DMS53 treated with DMSO at 0.1 percent for 48 hours (cell line): ENCODE data around the gene THBS3.
A peak's percentile ranks its signal among the peaks of the same experiment; 100 is the strongest.
"Not testable (repeated sequence)": the region's sequence is repeated elsewhere in the genome, so short reads cannot be mapped to it uniquely, and the experiment has no call there.

ENCODE experiments used
- DNase-seq: peaks from one replicate; lab custom pipeline; 2025; ENCODE audit not compliant: unreplicated experiment; lab: John Stamatoyannopoulos, UW

The THBS3 gene

GRCh38 chr1:155175281-155175926 lies 32.3 kb downstream of the THBS3 start:
- DNase-seq: peak; percentile 25

DNA sequence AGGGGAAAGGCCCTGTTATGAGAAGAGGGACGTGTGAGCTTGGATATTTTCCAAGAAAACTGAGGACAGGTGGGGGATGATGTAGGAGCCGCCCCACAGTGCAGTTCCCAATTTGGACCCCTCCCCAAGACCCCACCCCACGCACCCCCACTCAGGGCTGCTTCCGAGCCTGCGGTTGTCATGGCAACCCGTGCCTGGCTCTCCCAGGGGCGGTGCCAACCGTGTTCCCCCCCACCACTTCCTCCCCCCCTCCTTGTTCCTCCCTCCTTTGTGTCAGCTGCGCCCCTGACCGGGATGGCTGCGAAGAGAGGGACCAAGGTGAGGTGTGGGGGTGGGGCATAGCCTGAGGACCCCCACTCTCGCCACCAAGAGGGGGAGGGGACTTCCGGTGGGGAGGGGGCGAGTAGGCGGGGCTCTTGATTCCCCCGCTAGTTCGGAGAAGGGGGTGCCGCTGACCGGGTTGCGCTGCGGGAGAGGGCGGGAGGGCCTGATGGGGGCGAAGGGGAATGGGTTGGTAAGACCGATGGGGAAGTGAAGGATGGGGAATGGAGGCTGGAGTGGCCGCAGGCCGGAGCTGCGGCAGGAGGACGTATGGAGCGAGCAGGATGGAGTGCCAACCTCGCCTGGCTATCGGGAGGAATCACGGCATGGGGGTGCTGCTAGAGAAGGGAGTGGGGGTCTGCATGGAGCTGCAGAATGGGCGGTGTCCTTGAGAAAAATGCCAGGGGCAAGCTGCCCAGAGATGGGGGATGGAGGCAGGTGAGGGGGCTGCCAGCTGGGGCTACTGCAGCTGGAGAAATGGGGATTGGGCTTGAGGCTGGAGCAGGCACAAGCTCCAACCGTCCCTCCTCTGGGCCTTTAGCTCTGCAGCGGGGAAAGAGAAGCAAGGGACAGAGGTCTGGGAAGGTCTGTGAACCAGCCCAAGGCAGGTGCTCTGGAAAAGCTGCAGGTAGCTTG lies 33.1 kb downstream of the THBS3 start:
- DNase-seq: peak; percentile 27

GRCh38 chr1:155173478-155174323 lies 34.0 kb downstream of the THBS3 start, which contains the start of gene TRIM46:
Gene TRIM46, plus strand, starts transcription at chr1:155173849. Its CDS starts 118 bp downstream, at chr1:155173967.
- DNase-seq: peak; percentile 27

DNA sequence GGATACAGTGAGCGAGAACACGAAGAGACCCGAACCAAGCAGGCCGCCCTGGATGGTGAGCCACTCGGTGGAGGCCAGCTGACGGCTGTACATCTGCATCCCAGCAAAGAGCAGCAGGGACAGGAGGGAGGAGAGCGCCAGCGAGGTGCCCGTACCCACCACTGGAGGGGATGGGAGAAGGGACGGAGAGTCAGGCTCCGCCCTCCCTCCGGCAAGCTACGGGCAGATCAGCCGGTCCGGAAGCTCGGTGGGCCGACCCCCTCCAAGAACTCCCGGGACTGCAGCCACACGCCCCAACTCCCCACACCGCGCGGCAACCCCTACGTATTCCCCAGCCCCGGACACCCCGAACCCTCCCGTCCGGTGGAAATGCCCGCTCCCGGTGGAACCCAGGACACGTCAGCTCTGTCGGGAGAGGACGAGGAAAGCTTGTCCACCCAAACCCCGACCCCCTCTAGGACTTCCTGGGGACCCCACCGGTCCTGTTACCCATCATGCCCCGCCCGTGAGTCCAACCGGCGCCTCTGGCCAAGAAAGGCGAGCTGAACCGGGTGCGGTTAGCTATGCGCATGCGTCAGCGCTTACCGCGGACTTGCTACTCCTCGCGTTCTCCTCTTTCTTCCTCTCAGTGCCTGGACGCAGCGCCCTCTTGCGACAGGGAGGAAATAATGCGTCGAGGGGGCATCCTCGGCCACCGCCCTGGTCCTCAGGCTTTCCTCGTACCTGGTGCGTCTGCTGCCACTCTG lies 34.8 kb downstream of the THBS3 start, which contains the start of gene KRTCAP2:
TSS of gene KRTCAP2 (minus strand) at position 573 of the 746 bp plus-strand sequence. CDS start at position 493, 80 bp downstream.
- peak; percentile 95 for DNase-seq

GRCh38 chr1:155171836-155172731 lies 35.6 kb downstream of the THBS3 start:
- DNase-seq: no peak

DNA sequence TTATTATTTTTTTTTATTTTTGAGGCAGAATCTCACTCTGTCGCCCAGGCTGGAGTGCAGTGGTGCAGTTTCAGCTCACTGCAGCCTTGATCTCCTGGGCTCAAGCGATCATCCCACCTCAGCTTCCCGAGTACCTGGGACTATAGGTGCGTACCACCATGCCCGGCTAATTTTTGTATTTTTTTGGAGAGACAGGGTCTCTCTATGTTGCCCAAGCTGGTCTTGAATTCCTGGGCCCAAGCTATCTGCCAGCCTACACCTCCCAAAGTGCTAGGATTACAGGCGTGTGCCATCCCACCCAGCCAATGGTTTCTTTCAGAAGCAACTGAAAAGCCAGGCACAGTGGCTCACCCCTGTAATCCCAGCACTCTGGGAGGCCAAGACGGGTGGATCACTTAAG lies 36.9 kb downstream of the THBS3 start:
- DNase-seq: no peak

- DNase-seq: no peak
These were observed 37.5 kb downstream of the THBS3 start for GRCh38 chr1:155170101-155170785.

DNA sequence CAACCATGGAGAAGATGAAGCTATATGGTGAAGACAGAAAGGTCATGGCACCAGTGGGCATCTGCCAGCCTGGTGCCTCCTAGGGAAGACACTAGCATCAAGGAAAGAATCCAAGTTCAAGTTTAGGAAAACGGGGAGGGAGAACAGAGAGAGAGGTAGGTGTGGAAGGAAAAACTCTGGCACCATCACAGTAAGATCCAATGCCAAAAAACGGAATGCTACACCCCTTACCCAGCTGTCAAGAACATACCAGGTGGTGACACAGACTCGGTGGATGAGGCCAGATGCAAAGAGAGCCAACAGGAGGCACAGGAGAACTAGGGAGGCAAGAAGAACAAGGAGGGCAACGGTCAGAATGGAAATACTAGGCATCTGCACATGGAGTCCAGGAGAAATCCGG lies 38.2 kb downstream of the THBS3 start:
- no peak for DNase-seq

GRCh38 chr1:155168456-155169210 lies 39.1 kb downstream of the THBS3 start:
- no peak for DNase-seq

DNA sequence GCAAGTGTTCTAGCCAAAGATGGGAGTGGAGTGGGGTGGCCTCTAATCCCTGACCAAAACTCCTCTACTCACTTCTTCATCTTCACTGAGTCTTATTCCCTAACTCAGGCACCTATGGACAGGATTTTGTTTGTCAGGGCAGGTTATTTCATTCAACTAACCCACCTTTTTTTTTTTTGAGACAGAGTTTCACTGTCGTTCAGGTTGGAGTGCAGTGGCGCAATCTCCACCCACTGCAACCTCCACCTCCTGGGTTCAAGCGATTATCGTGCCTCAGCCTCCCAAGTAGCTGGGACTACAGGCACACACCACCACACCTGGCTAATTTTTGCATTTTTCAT lies 39.6 kb downstream of the THBS3 start:
- not testable (repeated sequence) for DNase-seq

GRCh38 chr1:155167166-155168104 lies 40.3 kb downstream of the THBS3 start:
- DNase-seq: peak; percentile 78

DNA sequence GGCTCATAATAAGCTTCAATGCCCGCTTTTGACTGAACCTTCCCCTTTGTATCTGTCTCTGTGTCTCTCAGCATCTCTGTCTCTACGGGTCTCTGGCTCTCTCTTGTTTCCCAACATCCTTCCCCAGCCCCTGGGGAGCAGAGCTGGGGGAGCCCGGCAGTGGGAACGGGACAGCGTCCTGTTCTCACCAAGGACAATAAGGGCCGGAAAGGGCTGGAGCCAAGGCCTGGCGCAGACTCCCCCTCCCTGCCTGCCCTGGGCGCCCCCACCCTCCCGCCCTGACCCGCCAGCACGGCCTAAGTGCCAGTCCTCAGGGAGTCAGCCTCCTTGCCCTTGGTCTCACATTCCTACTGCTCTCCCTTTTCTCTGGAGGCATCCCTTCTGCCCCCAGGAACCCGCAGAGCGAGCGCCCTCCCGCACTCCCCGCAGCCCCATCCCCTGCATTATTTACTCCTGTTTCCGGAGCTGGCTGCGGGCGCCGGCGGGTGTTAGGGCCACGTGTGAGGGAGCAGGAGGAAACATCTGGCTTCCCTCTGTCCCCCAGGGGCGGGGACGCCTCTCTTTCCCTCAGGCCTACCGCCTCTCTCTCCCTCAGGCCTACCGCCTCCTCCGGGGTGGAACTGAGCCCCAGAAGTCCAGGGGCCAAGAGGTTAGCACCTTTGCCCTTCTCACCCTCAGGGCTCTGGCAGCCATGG lies 41.1 kb downstream of the THBS3 start:
- DNase-seq: no peak

- no peak for DNase-seq
These were observed 41.6 kb downstream of the THBS3 start for GRCh38 chr1:155166051-155166470.

DNA sequence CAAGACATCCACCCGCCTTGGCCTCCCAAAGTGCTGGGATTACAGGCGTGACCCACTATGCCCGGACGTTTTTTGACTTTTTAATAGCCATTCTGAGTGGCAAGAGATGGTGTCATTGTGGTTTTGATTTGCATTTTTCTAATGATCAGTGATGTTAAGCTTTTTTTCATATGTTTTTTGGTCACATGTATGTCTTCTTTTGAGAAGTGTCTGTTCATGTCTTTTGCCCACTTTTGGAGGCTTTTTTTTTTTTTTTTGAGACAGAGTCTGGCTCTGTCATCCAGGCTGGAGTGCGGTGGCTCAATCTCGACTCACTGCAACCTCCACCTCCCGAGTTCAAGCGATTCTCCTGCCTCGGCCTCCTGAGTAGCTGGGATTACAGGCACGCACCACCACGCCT lies 43.1 kb downstream of the THBS3 start:
- DNase-seq: not testable (repeated sequence)

DNA sequence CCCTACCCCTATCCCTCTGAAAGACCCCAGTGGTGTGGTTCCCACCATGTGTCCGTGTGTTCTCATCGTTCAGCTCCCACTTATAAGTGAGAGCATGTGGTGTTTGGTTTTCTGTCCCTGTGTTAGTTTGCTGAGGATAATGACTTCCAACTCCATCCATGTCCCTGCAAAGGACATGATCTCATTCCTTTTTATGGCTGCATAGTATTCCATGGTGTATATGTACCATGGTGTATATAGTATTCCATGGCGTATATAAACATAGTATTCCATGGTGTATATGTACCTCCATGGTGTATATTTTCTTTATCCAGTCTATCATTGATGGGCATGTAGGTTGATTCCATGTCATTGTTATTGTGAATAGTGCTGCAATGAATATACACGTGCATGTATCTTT lies 43.9 kb downstream of the THBS3 start:
- DNase-seq: not testable (repeated sequence)

- not testable (repeated sequence) for DNase-seq
These were observed 45.1 kb downstream of the THBS3 start for GRCh38 chr1:155162631-155163030.
